ENCODE measurements around the gene MLIP.

MLIP gene

DNA sequence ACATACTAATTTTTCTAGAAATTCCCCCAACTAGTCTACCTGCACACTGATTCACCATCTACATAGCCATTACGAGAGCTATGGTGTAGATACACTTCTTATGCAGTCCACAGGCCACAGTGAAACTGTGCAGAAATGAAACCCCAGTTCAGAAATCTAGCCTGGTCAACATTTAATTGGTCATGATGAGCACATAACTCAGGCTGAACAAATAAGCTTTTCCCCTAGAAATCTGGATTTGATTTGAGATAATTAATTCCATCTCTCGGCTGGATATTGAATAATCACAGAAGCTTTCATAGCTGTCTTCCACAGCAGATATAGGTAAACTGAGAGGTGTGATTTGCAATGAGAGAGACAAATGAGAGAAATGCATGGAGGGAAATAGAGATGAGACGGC is 174.4 kb downstream of the MLIP start:
- no peak for DNase-seq

DNA sequence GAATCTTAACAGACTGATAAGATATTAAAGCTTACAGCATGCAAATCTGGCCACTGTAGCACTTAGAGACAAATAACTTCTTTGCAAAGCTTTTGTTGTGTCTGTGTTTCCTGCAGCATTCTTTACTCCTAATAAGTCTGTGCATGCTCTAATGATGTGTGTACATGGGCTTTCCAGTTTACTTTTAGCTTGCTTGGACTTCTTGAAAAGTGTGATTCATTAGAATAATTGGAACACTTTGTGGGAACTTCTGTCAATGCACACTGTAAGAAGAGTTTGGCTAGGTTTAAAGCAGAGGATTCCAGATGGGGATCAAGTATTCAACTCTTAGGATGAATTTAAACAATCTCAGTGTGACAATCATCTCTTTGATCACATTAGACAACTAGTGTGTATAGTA is 174.9 kb downstream of the MLIP start:
- no peak for DNase-seq

- DNase-seq = no peak
These were observed 177.2 kb downstream of the MLIP start for GRCh38 chr6:54288474-54288873.

- DNase-seq = no peak
These were observed 178.2 kb downstream of the MLIP start for GRCh38 chr6:54289426-54289825.

- DNase-seq = no peak
These were observed 179.9 kb downstream of the MLIP start for GRCh38 chr6:54291146-54291545.

GRCh38 chr6:54291738-54292137 is 180.5 kb downstream of the MLIP start:
- DNase-seq = no peak

DNA sequence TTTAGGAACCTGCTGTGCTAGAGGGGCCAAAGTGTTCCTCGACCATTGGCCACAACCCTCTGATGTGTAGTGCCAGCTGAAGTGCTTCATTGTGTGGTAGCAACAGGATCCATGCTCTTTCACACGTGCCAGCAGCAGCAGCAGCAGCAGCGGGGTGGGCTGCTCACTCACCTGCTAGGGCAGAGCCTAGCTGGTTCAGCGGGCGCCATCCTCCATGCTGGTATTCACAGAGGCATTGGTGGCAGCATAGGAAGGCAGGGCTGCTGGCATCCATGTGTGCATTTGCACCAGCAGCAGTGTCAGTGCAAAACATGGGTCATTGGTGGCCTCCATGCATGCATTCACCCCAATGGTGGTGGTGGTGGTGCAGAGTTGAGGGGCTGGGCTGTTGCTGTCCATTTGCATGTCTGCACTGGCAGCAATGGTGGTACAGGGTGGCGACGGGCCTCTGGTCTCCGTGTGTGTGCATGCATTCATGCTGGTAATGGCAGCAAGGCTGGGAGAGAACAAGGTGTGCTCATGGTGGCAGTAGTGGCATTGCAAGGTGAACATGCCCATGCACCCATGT is 183.8 kb downstream of the MLIP start:
- DNase-seq = no peak

GRCh38 chr6:54299542-54300269 is 188.5 kb downstream of the MLIP start:
- DNase-seq = no peak

DNA sequence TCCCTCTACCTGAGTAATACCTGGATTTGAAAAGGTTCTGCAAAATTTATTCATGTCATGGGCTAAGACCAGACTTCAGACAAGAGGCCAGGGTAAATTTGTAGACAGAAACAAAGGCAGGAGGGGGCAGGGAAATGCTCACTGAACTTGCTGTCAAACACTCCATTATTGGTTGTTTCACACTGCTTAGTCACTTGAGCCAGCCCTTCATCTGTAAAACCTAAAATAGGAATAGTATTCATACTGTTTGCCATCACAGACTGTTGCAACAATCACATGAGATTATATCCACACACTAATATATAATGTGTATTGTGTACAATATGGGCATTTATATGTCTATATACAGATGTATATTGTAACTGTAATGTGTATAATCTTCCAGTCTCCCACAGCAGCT is 190.5 kb downstream of the MLIP start:
- DNase-seq = no peak

DNA sequence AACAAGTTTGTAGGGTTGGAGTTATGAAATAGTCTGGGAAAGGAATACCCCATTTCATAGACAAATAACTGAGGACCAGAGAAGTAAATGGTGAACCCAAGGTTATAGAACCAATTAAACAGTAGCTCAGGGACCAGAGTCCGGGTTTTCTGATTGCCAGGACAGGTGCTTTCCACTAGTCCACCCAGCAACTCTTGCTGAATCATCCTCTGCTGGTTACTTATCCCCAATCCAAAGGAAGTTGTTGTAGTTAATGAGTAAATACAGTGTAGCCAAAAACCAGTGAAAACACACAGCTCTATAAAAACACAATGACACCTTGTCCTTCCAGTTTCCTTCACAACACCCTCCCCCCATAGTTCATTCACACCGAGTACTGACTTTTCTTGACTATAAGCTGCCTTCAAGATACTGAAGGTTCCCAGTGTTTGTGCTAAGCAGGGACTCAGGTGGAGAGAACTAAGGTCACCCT is 196.2 kb downstream of the MLIP start:
- no peak for DNase-seq

DNA sequence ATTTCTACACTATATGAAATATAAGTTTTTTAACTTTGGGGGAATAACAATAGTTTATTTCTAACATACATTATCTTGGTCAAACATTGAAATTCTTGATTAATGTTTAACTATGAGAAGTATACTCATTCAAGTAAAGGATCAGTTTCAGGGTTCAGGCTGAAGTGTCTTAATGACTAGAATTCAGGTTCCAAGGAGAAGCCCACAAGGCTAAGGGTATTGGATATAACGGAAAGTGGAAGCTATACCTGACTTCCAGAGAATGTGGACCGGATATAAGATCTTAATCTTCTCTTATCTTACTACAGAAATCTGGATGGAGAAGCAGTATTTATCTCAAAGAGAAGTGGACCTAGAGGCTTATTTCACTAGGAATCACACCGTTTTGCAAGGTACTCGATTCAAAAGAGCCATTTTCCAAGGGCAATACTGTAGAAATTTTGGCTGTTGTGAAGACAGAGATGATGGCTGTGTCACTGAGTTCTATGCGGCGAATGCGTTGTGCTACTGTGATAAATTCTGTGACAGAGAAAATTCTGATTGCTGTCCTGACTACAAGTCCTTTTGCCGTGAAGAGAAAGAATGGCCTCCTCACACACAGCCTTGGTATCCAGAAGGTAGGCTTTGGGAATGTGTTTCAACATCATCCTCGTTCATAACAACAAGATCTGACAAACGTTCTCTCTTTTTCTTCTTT is 197.2 kb downstream of the MLIP start, which contains the start of gene TINAG:
Gene TINAG (plus strand): TSS at position 153 of the 697 bp plus-strand sequence. CDS start 110 bp downstream, at position 263.
- no peak for DNase-seq

DNA sequence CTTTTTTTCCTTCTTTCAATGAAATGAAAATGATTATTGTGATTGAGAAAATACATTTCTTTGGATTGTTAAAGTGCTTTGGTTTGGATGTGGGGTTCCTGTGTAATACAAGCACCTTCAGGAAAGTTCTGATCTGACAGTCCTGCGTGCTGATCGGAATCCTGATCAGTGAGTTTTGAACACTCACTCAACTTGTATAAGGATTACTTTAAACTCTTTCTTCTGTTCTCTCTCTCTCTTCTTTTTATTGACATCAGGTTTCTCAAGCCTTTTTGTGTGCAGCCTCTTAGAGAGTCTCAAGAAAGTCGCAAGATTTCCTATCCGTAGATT is 197.7 kb downstream of the MLIP start:
- no peak for DNase-seq

DNA sequence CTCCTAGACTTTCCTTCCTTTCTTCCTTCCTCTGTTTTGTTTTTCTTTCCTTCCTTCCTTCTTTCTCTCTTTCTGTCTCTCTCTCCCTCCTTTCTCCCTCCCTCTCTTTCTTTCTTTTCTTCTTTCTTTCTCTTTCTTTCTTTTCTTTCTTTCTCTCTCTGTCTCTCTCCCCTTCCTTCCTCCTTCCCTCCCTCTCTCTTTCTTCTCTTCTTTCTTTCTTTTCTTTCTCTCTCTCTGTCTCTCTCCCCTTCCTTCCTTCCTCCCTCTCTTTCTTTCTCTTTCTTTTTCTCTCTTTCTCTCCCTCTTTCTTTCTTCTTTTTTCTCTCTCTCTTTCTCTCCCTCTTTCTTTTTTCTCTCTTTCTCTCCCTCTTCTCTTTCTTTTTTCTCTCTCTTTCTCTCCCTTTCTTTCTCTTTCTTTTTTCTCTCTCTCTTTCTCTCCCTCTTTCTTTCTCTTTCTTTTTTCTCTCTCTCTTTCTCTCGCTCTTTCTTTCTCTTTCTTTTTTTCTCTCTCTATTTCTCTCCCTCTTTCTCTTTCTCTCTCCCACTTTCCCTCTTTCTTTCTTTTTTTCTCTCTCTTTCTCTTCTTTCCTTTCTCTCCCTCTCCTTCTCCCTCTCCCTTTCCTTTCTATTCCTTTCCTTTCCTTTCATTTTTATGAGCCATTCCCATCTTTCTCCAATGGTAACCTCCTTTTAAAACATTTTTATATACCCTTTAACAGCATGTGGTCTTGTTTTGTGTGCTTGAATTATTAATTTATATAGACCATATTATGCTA is 199.3 kb downstream of the MLIP start:
- DNase-seq = no peak

GRCh38 chr6:54315656-54316055 is 204.4 kb downstream of the MLIP start:
- no peak for DNase-seq
